ENCODE measurements around the gene OR10J4.
"Not testable (repeated sequence)": the region's sequence is repeated elsewhere in the genome, so short reads cannot be mapped to it uniquely, and the experiment has no call there.

The OR10J4 gene
- total RNA-seq, result 0 reads per million in 2 donors

DNA sequence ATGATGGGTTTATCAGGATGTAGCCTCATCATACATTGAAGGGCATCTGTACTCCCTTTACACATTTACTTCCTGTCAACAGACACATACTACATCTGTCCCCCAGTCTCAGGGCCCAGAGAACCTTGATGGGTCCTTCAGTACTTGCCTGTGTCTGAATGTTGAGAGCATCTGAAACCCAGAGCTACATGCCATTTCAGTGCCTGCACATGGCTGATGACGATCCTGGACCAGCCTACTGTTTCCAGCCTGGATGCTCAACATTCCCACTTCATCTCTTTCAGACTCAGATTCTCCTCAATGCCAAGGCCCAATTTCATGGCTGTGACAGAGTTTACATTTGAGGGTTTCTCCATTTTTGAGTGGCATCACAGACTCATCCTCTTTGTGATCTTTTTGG lies at the start of gene OR10J4:
Gene OR10J4 (plus strand): TSS at position 301 of the 400 bp plus-strand sequence.
- no peak for DNase-seq

GRCh38 chr1:159406821-159407220 lies 25.2 kb upstream of the OR10J4 start:
- DNase-seq, result no peak

DNA sequence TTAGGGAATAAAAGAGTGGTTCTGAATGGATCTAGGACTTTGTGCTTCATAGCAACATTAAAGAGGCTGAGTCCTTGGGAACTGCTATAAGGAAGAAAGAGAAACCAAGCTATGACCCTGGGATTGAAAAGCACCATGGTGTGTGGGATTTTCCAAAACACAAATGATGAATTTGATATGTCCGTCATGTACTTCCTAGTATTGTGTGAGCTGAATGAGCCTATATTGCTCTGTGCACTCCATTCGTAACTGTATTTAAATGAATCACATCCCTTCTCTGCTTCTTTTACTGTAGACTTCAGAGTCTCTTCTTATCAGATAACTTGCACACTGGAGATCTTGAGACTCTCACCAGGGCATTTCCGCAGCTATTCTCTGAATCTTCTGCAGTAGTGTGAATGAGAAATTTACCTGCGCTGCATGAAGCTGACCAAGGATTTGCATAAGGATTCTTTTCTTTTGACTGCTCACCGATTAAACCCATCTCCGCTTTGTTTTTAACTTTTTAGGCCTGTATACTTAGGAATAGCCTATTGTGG lies 23.1 kb upstream of the OR10J4 start:
- no peak for DNase-seq

GRCh38 chr1:159421821-159422220 lies 10.2 kb upstream of the OR10J4 start:
- no peak for DNase-seq

DNA sequence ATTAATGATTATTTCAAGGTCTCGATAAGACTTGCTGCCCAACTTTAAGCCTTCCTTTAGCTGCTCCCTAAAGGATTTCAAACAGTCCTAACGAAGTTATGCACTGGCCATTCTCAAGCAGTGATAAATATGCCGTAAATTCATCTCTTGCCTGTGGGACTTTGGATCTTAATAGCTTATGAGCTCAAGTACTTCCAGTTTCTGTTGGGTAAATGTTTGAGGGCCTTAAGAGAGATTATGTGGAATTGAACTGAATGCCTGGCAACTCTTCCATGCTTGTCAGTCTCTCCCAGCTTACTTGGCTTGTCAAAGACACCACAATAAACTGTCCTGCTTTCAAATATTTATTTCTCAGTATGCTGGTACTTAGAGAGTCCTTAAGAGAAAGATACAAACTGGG lies 3.5 kb upstream of the OR10J4 start:
- DNase-seq, result no peak

DNA sequence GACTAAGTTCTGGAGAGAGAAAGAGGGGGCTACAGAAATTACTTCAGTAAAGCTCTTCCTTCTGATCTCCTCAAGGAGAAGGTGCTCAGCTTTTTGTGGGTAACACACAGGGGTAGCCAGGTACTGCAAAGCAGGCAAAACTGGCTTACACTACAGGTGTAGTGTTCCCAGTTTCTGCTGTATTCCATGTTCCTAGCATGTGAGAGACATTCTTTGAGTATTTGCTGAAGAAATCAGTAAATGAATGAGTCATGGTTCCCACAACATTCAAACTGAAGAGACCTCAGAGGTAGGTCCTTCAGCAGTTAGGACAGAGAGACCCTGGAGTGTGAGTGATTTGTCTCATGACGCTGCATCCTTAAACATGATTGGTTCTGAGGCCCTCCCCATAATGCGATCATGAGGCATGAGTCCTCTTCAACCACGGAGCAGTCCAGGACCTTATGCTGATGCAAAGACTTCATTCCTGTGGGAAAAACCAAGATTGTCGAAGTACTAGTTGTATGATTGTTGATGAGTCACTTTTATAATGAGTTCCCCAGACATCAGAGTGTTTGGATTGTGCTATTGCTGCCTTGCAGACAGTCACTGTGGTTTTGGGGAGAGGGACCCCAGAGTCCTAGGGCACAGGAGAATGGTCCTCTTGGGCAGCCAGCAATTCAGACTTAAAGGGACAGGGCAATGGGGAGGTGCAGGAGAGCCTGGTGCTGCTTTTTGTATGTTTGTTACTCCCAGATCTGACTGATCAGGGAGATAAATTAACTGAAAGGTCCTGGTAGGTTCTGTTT lies 2.7 kb upstream of the OR10J4 start:
- DNase-seq, result no peak

DNA sequence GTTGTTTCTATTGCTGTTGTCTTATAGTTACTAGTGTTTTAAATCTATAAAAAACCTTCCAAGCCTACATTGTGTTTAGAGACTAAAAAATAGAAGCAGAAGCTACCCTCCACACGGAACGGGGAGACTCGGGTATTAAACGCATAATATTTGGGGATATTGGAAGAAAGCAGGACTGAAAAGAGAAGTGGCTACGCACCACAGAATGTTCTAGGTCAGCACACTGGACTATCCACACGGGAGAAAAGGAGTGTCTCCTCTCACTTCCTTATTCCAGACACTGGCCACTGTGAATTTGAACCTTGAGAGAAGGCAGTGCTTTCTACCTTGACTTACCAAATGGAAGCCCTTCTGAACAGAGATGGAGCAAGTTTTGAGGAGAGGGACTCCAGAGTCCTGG lies 1.0 kb upstream of the OR10J4 start:
- DNase-seq, result no peak

- no peak for DNase-seq
These were observed 4.5 kb downstream of the OR10J4 start for GRCh38 chr1:159436469-159436868.

GRCh38 chr1:159439422-159439821 lies 7.4 kb downstream of the OR10J4 start, which contains the start of gene OR10J1:
Gene OR10J1 (plus strand): TSS chr1:159439722. CDS start chr1:159439792, 70 bp downstream.
- DNase-seq, result no peak

DNA sequence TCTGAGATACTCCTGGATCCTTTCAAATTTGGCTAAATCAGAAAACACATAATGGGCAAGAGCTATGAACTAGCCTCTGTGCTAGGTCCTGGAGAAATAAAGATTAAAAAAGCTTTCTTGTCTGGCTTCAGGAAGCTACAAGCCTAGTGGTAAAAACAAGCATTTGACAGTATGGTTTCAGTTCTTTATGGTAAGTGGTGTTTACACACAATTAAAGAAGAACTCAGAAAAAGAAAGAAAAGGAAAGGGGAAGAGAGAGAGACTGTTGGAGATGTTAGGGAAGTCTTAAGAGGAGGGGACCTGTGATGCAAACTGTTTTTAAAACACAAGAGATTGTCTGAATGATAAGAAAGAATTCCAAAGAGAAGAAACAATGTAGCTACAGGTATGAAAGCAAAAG lies 9.4 kb downstream of the OR10J4 start:
- no peak for DNase-seq

DNA sequence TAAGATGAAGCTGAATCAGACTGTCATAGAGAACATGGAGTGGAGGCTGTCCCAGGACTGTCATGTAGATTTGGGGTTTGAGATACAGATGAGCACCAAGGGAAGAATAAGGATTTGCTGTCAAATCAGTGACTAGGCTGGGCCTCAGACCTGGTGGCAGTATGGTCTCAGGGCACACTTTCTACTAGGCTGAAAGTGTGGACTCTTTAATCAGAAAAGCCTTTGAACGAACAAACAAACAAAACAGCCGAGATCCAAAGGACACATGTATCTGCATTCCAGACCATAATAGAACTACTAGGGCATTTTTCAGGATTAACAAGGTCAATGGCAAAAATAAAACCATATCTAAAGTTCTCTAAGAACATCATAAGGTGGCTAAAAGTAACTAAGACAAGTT lies 10.4 kb downstream of the OR10J4 start:
- no peak for DNase-seq

DNA sequence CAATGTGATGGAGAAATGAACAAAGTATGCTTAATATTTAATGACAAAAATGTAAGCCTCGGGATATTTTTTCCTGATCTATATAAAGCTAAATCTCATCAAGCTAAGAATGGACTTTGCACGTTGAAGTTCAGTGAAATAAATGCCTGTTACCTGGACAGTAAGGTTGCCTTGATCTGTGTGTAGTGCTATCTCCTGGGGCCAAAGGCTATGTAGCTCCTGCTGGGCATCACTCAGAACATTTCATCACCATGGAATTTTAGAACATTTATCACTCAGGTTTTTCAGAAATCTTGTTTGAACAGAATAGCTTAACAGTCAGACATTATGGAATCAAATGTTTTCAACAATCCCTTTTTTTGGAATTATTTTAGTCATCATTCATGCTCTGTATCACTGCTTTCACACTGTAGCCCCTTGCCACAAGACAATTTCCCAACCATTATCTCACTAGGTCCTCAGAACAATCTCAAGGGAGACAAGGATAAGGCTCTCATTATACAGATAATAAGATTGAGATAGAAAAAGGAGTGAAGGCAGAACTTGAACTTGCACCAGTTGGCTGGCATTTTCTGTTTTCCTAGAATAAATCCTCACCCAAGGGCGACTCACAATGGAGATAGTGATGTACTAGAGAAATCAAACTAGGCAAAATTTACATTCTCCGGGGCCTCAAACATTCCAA lies 11.2 kb downstream of the OR10J4 start:
- no peak for DNase-seq

DNA sequence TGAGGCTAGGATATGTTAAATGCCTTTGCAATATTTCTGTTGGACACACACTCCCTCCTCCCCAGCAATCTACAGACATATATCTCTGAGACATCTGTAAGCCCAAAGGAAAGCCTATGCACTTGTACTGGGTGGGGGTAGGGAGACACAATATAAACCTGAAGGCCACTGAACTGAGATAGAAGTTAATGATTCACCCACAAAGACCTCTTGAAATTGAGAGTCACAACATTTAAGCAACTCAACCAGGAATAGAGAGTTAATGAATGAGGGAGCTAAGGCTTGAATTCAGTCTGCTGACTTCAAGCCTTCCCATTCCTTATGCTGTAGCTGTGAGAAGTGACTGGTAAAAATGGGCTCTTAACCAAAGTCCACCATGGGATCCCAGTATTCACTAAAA lies 12.5 kb downstream of the OR10J4 start:
- no peak for DNase-seq

- no peak for DNase-seq
These were observed 16.2 kb downstream of the OR10J4 start for GRCh38 chr1:159448181-159448580.

DNA sequence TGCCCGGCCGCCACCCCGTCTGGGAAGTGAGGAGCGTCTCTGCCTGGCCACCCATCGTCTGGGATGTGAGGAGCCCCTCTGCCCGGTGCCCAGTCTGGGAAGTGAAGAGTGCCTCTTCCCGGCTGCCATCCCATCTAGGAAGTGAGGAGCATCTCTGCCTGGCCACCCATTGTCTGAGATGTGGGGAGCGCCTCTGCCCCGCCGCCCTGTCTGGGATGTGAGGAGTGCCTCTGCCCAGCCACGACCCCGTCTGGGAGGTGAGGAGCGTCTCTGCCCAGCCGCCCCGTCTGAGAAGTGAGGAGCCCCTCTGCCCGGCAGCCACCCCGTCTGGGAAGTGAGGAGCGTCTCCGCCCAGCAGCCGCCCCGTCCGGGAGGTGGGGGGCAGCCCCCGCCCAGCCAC lies 17.6 kb downstream of the OR10J4 start:
- DNase-seq, result not testable (repeated sequence)

GRCh38 chr1:159459551-159459950 lies 27.5 kb downstream of the OR10J4 start:
- no peak for DNase-seq

- DNase-seq, result no peak
These were observed 33.2 kb downstream of the OR10J4 start for GRCh38 chr1:159465191-159465603.

DNA sequence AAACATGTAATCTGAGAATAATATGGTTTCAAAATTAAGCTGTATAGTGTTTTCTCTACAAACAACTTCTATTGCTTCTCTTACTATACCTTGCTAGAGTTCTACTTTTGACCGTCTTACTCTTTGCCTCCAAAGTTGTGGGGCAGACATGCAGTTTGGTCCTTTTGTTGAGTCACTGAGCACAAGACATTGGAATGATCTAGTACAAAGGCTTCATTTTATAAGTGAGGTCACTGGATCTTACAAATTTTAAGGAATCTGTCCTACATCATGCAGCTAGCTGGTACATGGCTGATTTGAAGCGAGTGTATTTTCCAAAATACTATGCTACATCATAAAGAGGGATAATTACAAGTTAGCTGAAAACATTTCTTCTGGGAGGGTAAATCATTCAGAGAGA lies 36.3 kb downstream of the OR10J4 start:
- DNase-seq, result no peak

DNA sequence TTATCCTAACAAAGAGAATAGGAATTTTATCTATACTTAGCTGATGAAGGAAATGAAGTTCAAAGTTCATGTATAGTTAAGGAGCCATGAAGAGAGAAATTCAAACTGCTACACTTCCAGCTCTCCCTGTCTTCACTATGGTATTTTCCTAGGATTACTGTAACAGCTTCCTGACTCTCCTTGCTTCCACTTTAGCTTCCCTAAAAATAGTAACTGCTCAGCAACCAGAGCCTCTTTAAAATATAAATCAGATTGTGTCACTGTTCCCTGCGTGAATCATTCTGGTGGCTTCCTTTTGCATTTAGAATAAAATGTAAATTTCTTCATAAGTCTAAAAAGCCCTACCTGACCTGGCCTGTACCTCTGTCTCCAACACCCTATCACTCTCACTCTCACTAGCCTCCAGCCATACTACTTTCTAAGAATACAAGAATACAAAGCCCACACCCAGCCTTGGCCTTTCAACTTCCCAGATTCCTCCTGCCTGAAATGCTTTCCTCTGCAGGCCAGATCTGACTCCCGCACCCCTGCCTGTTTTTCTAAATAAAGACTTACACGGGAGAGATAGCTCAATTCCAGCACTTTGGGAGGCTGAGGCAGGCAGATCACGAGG lies 38.0 kb downstream of the OR10J4 start:
- no peak for DNase-seq

DNA sequence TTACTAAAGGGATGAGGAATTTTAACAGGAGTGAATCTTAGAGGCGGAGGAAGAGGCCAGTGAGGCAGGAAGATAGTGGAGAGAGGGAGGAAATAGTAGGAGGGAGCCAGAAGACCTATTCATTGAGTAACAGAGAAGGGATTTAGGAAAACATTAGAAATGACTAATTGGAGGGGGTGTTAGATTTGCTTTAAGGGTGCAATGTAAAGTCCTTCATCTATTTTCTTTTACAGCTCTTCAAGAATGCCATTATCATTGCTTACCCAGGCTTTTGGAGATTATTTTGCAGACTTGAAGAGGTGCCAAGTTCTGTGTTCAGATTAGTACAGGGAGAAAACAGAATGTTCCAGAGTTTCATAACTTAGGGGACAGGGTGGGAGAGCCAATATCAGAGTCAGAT lies 41.3 kb downstream of the OR10J4 start:
- no peak for DNase-seq

DNA sequence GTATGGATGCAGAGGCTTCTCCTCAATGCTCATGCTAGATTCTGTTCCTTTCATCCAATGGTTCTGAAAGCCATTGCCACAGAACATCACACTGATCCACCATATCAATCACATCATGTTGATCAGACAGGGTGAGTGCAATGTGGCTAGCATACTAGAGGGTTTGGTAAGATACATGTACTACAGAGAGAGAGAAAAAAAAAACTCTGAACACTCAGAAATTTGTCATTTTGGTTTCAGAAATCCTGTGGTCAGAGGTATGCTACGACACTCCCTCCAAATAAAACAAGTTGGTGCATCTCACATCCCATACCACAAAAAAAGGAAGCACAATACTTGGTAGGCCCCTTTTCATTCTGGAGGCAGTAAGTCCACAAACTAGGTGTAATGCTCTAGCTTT lies 42.9 kb downstream of the OR10J4 start:
- no peak for DNase-seq

All from T-helper 9 cell (primary cell).